ENCODE data around the gene PSMD12. TPM values are rescaled to one million over a fixed set of nuclear protein-coding genes. Genes with fewer than 3 reads are reported as not detected.
"Not testable (repeated sequence)": the region's sequence is repeated elsewhere in the genome, so short reads cannot be mapped to it uniquely, and the experiment has no call there.

PSMD12 gene
- total RNA-seq, 1 donor from 2014 or later, result 57.5 TPM

DNA sequence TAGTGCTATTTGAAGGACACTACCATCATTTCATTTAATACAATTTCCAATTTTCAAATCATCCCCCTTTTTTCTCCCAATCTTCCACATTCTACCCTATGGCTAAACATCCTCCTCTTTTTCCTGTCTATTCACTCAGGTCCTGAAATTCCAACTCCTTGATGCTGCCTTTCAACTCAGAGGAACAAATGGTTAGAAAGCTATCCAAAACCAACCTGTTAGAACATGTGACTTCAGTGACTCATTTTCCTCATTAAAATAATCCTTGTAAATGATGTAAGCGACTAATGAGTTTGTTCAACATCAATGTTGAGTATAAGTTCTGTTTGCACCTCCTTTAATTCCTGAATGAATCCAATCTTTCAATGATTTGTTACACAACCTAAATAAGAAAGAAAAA is 5.5 kb downstream of the PSMD12 start:
- DNase-seq (ENCODE audit: low spot score in 2 of 2) (no peak), FAIRE-seq (no peak)

DNA sequence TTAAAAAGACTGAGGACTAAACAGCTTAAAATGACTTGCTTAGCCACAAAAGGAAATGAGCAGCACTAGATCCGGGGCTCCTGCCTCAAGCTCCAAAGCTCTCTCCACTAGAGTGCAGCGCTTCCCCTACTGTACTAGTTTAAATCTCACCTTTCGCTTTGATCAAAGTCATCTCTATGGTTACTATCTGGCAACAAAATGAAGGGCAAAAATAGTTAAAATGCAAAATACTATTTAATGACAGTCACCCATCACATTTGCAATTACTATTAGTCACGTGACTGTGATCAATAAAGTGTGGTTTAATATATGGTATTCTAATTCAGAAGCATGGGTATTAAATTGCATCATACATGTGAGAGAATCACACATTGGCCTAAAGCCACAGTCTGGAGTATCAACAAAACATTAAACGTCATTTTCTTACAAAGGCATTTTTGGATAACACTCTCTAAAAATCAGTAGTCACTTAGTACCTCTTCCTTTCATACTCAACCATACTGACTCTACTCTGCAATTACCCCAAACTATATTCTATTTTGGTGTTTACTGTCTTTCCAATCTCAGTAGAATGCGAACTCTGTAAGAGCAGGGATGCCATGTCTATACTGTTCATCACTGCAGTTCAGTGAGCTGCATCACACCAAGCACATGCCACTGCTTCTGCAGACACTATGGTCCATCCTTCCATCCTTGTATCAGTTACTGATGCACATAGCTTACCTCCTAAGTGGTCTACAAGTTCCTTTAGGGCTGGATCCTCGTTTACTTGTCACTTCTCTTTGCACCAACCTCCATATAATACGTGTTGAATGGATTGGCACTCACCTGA is 6.2 kb downstream of the PSMD12 start:
- FAIRE-seq, result no peak
- DNase-seq (ENCODE audit: low spot score in 2 of 2), result no peak

DNA sequence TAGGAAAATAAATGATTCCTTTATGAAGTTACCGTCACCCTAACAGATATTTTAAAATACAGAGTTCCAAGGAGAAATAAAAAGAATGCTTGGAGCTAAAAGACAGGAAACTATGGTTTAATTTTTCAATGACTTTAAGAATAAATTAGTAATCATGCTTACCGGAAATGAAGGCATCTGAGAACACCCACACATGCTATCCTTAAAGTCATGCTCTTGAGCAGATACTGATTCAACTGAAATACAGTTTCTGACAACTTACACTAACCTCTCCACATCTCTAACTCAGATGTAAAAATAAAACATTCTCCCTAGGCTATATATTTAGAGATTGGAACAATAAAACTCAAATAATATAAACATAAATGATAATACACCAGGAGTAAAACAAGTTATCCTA is 7.8 kb downstream of the PSMD12 start:
- DNase-seq (ENCODE audit: low spot score in 2 of 2) (no peak), FAIRE-seq (no peak)

DNA sequence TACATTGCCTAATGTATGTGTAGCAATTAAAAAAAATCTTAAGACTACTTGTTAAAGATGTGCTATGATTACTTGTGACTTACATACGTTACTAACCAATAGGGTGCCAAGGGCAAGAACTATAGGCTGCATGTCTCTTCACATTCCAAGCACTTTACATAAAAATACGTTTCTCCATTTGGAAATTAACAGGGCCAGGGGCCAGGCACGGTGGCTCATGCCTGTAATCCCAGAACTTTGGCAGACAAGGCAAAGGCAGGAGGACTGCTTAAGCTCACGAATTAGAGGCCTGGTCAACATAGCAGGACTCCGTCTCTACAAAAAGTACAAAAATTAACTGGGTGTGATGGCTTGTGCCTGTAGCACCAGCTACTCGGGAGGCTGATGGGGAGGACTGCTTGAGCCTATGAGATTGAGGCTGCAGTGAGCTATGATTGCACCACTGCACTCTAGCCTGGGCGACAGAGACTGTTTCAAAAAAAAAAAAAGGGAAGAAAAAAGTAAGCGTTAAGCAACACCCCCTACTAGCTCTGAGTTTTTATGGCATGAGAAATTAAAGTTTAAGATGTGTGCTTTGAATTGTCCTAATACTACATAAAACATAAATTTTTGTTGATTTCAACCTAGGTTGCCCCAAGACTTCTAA is 12.3 kb downstream of the PSMD12 start:
- DNase-seq (ENCODE audit: low spot score in 2 of 2) (no peak), FAIRE-seq (no peak)

DNA sequence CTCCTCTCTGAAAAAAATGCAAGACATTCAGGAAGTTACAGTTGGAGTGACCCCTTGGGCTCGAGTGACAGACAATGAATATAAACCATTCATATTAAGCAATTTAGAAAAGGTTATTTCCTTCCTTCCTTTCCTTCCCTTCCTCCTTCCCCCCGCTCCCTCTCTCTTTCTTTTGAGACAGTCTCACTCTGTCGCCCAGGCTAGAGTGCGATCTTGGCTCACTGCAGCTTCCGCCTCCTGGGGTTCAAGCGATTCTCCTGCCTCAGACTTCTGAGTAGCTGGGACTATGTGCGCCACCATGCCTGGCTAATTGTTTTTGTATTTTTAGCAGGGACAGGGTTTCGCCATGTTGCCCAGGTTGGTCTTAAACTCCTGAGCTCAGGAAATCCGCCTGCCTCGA is 13.2 kb downstream of the PSMD12 start:
- FAIRE-seq (no peak), DNase-seq (ENCODE audit: low spot score in 2 of 2) (no peak)

DNA sequence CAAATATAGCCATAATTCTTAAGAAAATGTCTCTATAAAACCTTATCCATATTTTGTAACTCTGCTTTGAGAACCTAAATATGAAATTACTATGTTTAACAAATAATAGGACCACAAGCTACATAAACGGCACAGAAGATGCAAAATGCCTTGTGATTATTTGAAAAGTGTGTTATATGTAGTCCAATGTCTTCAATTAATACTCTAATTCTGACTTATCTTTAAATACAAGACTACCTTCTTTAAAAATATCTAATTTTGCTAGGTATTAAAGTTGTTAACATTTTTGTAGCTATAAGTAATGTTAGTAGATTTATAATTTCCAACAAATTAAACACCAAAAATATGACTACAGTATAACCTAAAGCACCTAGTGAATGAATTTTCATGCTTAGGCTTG is 17.0 kb downstream of the PSMD12 start:
- no peak for FAIRE-seq
- no peak for DNase-seq (ENCODE audit: low spot score in 2 of 2)

DNA sequence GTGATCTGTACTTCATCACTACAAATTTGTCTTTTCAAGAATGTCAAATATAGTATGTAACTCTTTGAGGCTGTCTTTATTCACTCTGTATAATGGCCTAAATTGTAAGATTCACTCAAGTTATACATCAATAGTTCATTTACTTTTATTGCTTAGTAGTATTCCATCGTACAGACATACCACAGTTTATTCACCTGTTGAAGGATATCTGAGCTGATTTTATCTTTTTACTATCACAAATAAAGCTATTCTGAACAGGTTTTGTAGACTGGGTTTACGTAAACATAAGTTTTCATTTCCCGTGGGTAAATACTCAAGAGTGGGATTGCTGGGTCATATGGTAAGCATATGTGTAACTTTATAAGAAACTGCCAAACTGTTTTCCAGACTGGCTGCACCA is 18.6 kb downstream of the PSMD12 start:
- FAIRE-seq, result no peak
- no peak for DNase-seq (ENCODE audit: low spot score in 2 of 2)

DNA sequence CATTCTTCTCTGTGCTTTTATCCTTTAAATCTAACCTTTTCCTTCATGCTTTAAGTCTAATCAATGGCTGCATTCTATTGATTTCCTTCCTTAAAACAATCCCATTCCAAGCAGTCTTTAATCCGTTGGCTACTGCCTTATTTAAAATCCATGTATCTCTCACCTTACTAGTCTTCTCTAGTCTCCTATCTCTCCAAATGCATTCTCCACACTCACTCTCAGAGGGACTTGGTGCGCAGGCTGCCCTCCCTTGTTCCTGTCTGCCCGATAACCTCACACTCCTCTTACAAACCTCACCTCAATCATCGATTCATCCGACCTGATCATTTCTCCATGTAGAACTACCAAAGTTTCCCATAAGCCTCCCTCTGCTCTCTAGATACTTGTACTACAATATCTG is 23.1 kb downstream of the PSMD12 start:
- FAIRE-seq (no peak), DNase-seq (ENCODE audit: low spot score in 2 of 2) (no peak)

DNA sequence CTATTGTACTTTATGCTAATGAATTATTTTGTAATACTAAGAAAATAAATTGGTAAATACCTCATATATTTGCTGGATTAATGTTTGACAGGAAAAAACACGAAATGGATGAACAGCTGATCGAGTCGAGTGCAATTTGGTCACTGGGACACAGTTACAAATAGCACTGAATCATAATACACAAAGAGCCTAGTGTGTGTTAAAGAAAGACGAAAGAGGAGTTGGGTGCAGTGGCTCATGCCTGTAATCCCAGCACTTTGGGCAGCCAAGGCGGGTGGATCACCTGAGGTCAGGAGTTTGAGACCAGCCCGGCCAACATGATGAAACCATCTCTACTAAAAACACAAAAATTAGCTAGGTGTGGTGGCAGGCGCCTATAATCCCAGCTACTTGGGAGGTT is 28.0 kb downstream of the PSMD12 start:
- DNase-seq (ENCODE audit: low spot score in 2 of 2); FAIRE-seq: not testable (repeated sequence)

DNA sequence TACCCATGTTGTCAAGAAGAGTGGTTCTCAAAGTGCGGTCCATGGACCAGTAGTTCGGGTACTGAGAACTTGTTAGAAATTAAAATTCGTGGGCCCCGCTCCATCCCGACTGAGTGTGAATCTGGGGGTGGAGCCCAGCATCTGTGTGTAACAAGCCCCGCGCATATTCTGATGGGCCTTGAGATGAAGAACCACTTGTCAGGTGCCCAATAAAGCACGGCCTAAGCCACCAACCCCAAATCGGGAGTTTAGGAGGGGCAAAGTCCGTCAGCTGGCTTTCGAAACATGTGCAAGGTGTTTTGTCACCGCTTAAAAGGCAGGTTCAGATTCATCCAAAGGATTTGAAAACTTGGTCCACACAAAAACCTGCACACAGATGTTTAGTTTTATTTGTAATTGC is 29.5 kb downstream of the PSMD12 start:
- no peak for FAIRE-seq
- DNase-seq (ENCODE audit: low spot score in 2 of 2), result no peak

DNA sequence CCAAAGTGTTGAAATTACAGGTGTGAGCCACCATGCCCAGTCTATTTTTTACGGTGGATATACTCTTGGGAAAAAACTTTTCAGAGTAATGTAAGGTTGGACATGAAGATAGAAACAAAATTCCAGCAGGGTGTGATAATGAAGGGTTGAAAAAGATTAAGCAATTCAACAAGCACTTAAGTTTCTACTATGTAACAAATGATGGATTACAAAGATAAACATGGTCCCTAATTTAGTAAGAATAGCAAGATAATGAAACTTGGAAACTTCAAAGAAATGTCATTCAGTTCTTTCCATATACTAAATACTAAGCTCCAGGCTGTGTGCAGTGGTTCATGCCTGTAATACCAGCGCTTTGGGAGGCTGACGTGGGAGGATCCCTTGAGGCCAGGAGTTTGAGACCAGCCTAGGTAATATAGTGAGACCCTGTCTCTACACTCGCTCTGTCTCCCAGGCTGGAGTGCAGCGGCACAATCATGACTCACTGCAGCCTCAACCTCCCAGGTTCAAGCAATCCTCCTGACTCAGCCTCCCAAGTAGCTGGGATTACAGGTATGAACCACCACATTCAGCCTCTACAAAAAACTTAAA is 31.0 kb downstream of the PSMD12 start:
- FAIRE-seq, result no peak
- DNase-seq (ENCODE audit: low spot score in 2 of 2), result no peak

DNA sequence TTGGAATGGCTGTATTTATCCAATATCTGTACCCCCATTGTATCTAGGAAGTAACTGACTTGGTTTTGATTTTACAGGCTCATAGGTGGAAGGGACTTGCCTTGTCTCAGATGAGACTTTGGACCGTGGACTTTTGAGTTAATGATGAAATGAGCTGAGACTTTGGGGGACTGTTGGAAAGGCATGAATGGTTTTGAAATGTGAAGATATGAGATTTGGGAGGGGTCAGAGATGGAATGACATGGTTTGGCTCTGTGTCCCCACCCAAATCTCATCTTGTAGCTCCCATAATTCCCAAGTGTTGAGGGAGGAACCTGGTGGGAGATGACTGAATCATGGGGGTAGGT is 34.2 kb downstream of the PSMD12 start:
- not testable (repeated sequence) for FAIRE-seq; DNase-seq (ENCODE audit: low spot score in 2 of 2)

DNA sequence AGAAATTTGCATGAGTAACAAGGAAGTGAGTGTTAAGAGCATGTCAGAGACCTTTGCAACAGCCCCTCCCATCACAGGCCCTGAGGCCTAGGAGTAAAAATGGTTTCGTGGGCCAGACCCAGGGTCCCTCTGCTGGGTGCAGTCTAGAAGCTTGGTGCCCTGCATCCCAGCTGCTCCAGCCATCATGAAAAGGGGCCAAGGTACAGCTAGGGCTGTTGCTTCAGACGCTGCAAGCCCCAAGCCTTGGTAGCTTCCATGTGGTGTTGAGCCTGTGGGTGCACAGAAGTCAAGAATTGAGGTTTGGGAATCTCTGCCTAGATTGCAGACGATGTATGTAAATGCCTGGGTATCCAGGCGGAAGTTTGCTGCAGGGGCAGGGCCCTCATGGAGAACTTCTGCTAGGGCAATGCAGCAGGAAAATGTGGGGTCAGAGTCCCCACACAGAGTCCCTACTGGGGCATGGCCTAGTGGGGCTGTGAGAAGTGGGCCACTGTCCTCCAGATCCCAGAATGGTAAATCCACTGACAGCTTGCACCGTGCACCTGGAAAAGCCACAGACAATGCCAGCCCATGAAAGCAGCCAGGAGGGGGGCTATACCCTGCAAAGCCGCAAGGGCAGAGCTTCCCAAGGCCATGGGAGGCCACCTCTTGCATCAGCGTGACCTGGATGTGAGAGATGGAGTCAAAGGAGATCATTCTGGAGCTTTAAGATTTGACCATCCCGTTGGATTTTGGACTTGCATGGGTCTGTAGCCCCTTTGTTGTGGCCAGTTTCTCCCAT is 34.8 kb downstream of the PSMD12 start:
- FAIRE-seq, result not testable (repeated sequence)

DNA sequence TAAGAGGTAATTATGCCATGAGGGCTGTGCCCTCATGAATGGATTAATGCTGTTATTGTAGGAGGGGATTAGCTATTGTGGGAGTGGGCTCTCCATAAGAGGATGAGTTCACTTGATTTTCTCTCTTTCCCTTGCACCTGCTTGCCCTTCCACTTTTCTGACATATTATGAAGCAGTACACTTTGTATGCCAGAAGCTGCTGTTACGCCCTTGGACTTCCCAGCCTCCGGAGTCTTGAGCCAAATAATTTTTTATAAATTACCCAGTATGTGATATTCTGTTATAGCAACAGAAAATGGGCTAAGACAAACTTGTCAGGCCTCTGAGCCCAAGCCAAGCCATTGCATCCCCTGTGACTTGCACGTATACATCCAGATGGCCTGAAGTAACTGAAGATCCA is 38.4 kb downstream of the PSMD12 start:
- no peak for FAIRE-seq
- DNase-seq (ENCODE audit: low spot score in 2 of 2), result no peak

More for the DNA sequence above, 34.8 kb downstream of the PSMD12 start:
- not testable (repeated sequence) for DNase-seq (ENCODE audit: low spot score in 2 of 2)

DNA sequence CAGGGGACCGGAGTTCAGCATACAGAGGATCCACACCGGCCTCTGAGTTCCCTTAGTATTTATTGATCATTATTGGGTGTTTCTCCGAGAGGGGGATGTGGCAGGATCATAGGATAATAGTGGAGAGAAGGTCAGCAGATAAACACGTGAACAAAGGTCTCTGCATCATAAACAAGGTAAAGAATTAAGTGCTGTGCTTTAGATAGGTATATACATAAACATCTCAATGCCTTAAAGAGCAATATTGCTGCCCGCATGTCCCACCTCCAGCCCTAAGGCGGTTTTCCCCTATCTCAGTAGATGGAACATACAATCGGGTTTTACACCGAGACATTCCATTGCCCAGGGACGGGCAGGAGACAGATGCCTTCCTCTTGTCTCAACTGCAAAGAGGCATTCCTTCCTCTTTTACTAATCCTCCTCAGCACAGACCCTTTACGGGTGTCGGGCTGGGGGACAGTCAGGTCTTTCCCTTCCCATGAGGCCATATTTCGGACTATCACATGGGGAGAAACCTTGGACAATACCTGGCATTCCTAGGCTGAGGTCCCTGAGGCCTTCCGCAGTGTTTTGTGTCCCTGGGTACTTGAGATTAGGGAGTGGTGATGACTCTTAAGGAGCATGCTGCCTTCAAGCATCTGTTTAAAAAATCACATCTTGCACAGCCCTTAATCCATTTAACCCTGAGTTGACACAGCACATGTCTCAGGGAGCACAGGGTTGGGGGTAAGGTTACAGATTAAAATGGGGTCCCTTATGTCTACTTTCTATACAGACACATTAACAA is 39.2 kb downstream of the PSMD12 start:
- FAIRE-seq; DNase-seq (ENCODE audit: low spot score in 2 of 2): not testable (repeated sequence)

DNA sequence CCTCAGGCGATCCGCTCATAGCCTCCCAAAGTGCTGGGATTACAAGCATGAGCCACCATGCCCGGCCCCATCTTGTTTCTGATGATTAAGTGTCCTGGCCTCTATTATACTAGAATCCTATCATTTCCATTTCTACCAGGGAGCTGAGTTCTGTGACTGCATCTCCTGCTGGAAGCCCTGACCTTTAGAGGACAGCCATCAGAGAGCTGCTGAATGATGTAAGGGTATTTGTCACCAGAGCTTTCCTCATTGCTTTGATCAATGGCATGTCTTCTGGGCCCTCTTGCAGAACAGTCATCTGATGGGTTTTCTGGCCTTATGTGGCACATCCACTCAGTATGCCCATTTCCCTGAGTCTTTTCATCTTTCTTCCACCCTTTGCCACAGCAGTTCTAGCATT is 39.9 kb downstream of the PSMD12 start:
- FAIRE-seq, result no peak
- no peak for DNase-seq (ENCODE audit: low spot score in 2 of 2)

DNA sequence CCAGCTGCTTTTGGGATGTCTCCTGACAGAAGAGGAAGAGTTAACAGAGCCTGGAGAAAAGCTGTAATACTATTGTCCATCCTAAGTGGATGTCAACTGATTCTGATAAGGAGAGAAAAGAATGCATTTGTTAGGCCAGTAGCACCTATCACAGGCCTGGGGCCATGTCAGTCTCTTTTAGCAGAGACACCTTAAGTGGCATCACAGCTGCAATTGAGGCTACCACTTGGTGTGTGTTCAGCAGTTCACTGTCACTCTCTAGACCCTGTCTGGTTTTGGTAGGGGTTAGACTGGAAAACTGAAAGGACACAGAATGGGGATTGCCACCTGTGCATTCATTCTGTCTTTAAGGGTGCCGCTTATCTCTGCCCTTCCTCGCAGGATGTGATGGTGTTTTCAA is 42.0 kb downstream of the PSMD12 start:
- DNase-seq (ENCODE audit: low spot score in 2 of 2) (no peak), FAIRE-seq (no peak)

DNA sequence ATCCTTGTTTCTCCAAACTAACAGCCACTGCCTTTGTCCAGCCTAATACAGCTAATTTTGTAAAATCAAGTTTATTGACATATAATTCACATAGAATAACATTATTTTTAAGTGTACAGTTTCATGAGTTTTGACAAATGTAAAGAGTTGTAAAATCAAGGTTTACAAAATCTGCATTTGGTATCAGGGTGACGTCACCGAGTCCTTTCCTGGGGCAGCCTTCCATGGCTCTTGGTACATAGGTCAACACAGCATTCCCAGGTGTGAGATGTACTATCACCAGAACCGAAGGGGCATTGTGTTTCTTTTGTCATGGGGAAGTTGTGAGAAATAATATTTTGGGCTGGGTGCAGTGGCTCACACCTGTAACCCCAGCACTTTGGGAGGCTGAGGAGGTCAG is 42.9 kb downstream of the PSMD12 start:
- FAIRE-seq (no peak), DNase-seq (ENCODE audit: low spot score in 2 of 2) (no peak)

DNA sequence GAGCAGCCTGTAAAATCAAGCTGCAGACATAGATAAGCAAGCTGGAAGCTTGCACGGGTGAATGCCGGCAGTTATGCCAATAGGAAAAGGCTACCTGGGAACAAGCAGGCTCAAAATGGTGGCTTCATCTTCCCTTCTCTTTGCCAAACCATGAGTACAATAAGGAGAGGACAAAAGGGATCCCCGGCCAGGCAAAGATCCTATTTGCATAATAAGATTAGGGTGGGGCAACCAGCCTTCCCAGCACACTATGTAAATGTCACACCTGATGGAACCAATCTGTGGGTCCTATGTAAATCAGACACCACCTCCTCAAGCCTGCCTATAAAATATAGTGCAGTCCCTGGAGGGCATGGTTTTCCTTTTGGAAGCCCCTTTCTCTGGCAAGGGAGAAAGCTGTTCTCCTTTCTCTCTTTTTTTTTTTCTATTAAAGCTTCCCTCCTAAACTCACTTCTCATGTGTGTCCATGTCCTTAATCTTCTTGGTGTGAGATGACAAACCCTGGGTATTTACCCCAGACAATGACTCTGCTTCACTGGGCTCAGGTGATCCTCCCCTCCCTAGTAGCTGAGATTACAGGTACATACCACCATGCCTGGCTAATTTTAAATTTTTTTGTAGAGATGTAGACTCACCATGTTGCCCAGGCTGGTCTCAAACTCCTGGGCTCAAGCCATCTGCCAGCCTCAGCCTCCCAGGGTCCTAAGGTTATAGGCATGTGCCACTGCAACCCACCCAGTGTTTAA is 44.2 kb downstream of the PSMD12 start:
- no peak for FAIRE-seq
- no peak for DNase-seq (ENCODE audit: low spot score in 2 of 2)

Measured in frontal cortex (tissue), 4 donors.